Vagina (tissue), 2 donors: ENCODE data around the gene SLC22A12. TPM values are rescaled to one million over a fixed set of nuclear protein-coding genes. Genes with fewer than 3 reads are reported as not detected.
A peak's percentile ranks its signal among the peaks of the same experiment; 100 is the strongest.

ENCODE experiments used
- DNase-seq, 2 donors: peaks; one replicate each; pipeline ENCODE4 v3.0.0-alpha.2; 2017; ENCODE audit errors: extremely low spot score in 2 of 2
- H3K27ac ChIP-seq: fragments of 200-600 bp; sonication (generic); one replicate; pipeline ENCODE4 v1.5.1; 2019
- H3K27me3 ChIP-seq: fragments of 200-600 bp; sonication (generic); one replicate; pipeline ENCODE4 v1.5.1; 2019
- H3K36me3 ChIP-seq, 2 donors: fragments of 200-600 bp; sonication (generic); one replicate each; pipeline ENCODE4 v1.5.1; 2017 to 2019
- H3K4me1 ChIP-seq: fragments of 200-600 bp; sonication (generic); one replicate; pipeline ENCODE4 v1.5.1; 2019
- H3K4me3 ChIP-seq, 2 donors: fragments of 200-600 bp; sonication (generic); 1 replicate in 1 of 2; 2 replicates in 1 of 2; pipeline ENCODE4 v1.5.1; 2016 to 2019
- H3K9me3 ChIP-seq: fragments of 200-600 bp; sonication (generic); one replicate; pipeline ENCODE4 v1.5.1; 2019
- POLR2A ChIP-seq, 2 donors: fragments of 450-650 bp; IDR thresholded peaks; one replicate each; pipeline ENCODE4 v1.6.1; 2017; ENCODE audit warnings: antibody characterized with exemption in 2 of 2, mild to moderate bottlenecking in 2 of 2, moderate library complexity in 2 of 2
- POLR2AphosphoS5 ChIP-seq, 2 donors: sonication (generic); formaldehyde crosslinking; IDR thresholded peaks; one replicate each; pipeline ENCODE4 v1.9.0; 2017; ENCODE audit warnings: antibody characterized with exemption in 2 of 2, mild to moderate bottlenecking in 2 of 2, low read depth in 1 of 2; ENCODE audit not compliant: insufficient read depth in 1 of 2
- intact Hi-C: fragments of 100-400 bp; cut with DNase I; formaldehyde crosslinking; loops from one replicate; pipeline ENCODE4 v1.15.1; 2023
- total RNA-seq: library from RNA; depleted of rRNA; stranded (reverse); fragments of >200 nt; gene quantifications from one replicate; pipeline ENCODE4 v1.2.3, GENCODE V29; 2016
- TF ChIP-seq, protein P1 (sequence below), 3 experiments: fragments of 450-650 bp in 2 of 3; fragments of 200-600 bp in 1 of 3; sonication (generic) in 1 of 3; IDR thresholded peaks; one replicate each; pipeline ENCODE4 v1.5.1; 2017 to 2019; ENCODE audit warnings: antibody characterized with exemption in 3 of 3, mild to moderate bottlenecking in 2 of 3, moderate library complexity in 2 of 3

The SLC22A12 gene
- total RNA-seq, 1 donor from 2014 or later, result not detected

DNA sequence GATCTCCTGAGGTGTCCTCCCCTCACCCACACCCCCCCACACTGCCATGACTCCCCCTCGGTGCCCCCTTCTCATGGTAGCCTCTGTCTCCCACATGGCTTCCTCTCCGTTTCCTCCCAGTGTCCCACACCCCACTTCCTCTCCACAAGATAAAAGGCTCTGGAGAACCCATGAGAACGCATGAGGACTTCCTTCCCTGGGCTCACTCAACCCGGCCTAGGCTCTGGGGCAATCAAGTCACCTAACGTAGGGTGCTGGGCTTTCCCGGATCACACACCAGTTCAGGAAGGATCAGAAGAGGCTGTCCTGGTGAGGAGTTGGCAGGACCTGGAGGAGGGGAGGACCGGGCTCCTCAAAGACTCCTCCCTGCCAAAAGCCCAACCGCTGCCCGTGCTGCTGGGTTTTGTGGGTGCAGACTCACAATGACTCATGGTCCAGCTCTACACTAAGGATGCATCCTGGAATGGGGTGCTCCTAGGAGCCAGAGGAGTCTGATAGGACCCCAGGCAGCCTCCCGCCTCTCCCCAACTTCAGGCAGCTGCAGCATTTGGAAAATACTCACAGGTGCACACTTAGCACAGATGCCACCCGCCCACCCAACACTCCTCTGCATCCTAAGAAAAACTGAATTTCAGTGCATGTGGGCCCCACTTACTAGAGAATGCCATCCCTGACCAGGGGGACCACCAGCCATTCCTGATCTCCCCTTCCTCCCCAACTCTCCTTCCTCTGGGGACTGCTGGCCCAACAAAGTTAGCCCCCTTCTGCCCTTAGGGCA, 21.0 kb downstream of the SLC22A12 start:
- intact Hi-C loops, result no loop called here
- H3K9me3 ChIP-seq, result no peaks in the 10 kb centered on the region
- H3K4me3 ChIP-seq, result no peak overlapping the region
- TF ChIP-seq, protein P1, sequence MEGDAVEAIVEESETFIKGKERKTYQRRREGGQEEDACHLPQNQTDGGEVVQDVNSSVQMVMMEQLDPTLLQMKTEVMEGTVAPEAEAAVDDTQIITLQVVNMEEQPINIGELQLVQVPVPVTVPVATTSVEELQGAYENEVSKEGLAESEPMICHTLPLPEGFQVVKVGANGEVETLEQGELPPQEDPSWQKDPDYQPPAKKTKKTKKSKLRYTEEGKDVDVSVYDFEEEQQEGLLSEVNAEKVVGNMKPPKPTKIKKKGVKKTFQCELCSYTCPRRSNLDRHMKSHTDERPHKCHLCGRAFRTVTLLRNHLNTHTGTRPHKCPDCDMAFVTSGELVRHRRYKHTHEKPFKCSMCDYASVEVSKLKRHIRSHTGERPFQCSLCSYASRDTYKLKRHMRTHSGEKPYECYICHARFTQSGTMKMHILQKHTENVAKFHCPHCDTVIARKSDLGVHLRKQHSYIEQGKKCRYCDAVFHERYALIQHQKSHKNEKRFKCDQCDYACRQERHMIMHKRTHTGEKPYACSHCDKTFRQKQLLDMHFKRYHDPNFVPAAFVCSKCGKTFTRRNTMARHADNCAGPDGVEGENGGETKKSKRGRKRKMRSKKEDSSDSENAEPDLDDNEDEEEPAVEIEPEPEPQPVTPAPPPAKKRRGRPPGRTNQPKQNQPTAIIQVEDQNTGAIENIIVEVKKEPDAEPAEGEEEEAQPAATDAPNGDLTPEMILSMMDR (IDR thresholded peaks at IDR 0.05), result no peak
- TF ChIP-seq POLR2A (IDR thresholded peaks at IDR 0.05) (no peak), POLR2AphosphoS5 (IDR thresholded peaks at IDR 0.05; ENCODE audit: insufficient read depth in 1 of 2, low read depth in 1 of 2) (no peak)
- H3K4me1 ChIP-seq, result peaks cover 13% of the 10 kb centered on the region
- no peak for DNase-seq
- H3K36me3 ChIP-seq, result no peaks in the 10 kb centered on the region
- H3K27ac ChIP-seq, result no peak overlapping the region
- no peaks in the 10 kb centered on the region for H3K27me3 ChIP-seq

DNA sequence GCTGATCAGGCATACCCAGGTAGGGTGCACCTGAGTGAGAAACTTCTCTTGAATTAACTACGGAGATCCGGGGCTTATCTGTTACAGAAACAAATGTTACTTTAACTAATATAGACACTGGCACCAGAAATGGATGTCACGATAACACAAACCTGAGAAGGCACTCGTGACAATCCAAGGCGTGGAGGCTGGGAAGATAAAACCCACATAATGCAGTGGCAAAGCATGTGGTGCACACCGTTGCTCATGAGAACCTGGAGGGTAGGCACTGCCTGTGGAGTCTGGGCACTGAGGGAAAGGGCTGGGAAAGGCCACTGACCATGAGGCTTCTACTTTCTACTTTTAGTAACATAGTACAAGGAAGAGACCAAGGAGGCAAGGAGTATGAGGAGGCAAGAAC, 22.6 kb downstream of the SLC22A12 start:
- H3K27ac ChIP-seq, result no peak overlapping the region
- H3K4me1 ChIP-seq, result peaks cover 5% of the 10 kb centered on the region
- H3K36me3 ChIP-seq, result no peaks in the 10 kb centered on the region
- no peak for DNase-seq
- TF ChIP-seq, protein P1 (IDR thresholded peaks at IDR 0.05), result no peak
- TF ChIP-seq POLR2AphosphoS5 (IDR thresholded peaks at IDR 0.05; ENCODE audit: insufficient read depth in 1 of 2, low read depth in 1 of 2) (no peak), POLR2A (IDR thresholded peaks at IDR 0.05) (no peak)
- no peaks in the 10 kb centered on the region for H3K9me3 ChIP-seq
- H3K4me3 ChIP-seq, result no peak overlapping the region
- H3K27me3 ChIP-seq, result no peaks in the 10 kb centered on the region
- intact Hi-C loops, result no loop called here

- intact Hi-C loops, result no loop called here
- DNase-seq, result no peak
- Histone ChIP-seq H3K4me3 (no peak overlapping the region), H3K27ac (no peak overlapping the region), H3K4me1 (peaks cover 8% of the 10 kb centered on the region), H3K9me3 (no peaks in the 10 kb centered on the region), H3K36me3 (no peaks in the 10 kb centered on the region), H3K27me3 (no peaks in the 10 kb centered on the region)
- TF ChIP-seq, protein P1 (IDR thresholded peaks at IDR 0.05), result no peak
- TF ChIP-seq POLR2AphosphoS5 (IDR thresholded peaks at IDR 0.05; ENCODE audit: insufficient read depth in 1 of 2, low read depth in 1 of 2), result no peak
- TF ChIP-seq POLR2A (IDR thresholded peaks at IDR 0.05), result no peak
Measured at GRCh38 chr11:64614917-64615316, 23.9 kb downstream of the SLC22A12 start.

DNA sequence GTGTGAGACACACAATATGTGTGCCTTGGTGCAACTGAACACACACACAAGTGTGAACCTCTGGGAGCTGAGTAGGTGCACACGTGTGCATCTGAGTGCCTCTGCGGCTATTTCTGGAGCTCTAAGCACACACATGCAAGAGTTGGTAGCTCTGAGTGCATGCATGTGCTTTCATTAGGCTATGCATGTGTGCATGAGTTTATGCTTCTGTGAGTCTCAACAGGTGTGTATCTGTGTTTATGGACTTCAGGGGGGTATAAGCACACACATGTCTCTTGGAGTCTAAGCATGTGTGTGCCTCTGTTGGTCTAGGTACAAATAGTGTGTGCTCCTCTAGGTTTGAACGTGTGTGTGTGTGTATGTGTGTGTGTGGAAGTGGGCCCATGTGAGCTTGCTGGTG, 25.8 kb downstream of the SLC22A12 start:
- no peak for DNase-seq
- no peak overlapping the region for H3K27ac ChIP-seq
- H3K4me1 ChIP-seq, result peaks cover 23% of the 10 kb centered on the region
- H3K27me3 ChIP-seq, result no peaks in the 10 kb centered on the region
- H3K36me3 ChIP-seq, result no peaks in the 10 kb centered on the region
- no peak overlapping the region for H3K4me3 ChIP-seq
- TF ChIP-seq, protein P1 (IDR thresholded peaks at IDR 0.05), result no peak
- TF ChIP-seq POLR2A (IDR thresholded peaks at IDR 0.05) (no peak), POLR2AphosphoS5 (IDR thresholded peaks at IDR 0.05; ENCODE audit: insufficient read depth in 1 of 2, low read depth in 1 of 2) (no peak)
- H3K9me3 ChIP-seq, result no peaks in the 10 kb centered on the region
- intact Hi-C loops, result no loop called here

DNA sequence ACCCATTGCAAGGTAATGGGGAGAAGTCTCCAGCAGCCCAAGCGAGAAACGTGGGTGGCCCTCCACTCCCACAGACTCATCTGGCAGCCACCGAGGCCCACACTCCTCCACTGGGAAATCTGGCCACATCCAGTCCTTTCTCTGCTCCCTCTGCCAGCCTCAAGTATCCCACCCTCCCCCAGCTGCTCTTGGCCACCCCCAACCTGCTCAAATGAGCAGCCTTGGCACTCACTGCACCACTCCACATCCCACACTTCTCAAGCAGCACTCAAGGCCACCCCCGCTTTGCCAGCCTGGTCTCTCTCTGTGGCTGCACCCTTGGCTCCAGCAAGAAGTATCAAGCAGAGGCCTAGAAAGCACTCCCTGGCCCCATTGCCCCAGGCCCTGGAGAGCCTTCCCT, 28.2 kb downstream of the SLC22A12 start:
- DNase-seq, result no peak
- no peaks in the 10 kb centered on the region for H3K36me3 ChIP-seq
- intact Hi-C loops, result no loop called here
- no peaks in the 10 kb centered on the region for H3K9me3 ChIP-seq
- H3K27ac ChIP-seq, result peak overlapping the region; percentile 60
- peak overlapping the region in 1 of 2 donors; percentile 19 for H3K4me3 ChIP-seq
- no peaks in the 10 kb centered on the region for H3K27me3 ChIP-seq
- H3K4me1 ChIP-seq, result peaks cover 23% of the 10 kb centered on the region
- TF ChIP-seq, protein P1 (IDR thresholded peaks at IDR 0.05), result no peak
